Measurements from ENCODE around the gene MYBL2. TPM values are rescaled to one million over a fixed set of nuclear protein-coding genes. Genes with fewer than 3 reads are reported as not detected.

The MYBL2 gene
- total and polyA plus RNA-seq, 12 donors, result 0.17 to 6.0 (median 1.0) TPM; not detected in 1

- TF ChIP-seq CTCF (IDR thresholded peaks at IDR 0.05) (no peak), POLR2A (IDR thresholded peaks at IDR 0.05) (no peak)
- Histone ChIP-seq H3K27ac (no peak overlapping the region), H3K27me3 (no peaks in the 10 kb centered on the region), H3K4me3 (no peak overlapping the region), H3K36me3 (replicated peaks in 1 of 2) (no peaks in the 10 kb centered on the region), H3K9me3 (replicated peaks in 1 of 3) (no peaks in the 10 kb centered on the region), H3K4me1 (replicated peaks in 1 of 2) (no peaks in the 10 kb centered on the region)
- intact Hi-C loops (cut with DNase I), result no loop called here
- DNase-seq, result no peak
- WGBS, 4 donors, result 90 to 100% (median 91%) methylated on average over 4 of the region's 4 CpGs
These were observed 50.7 kb downstream of the MYBL2 start for GRCh38 chr20:43717616-43717995.

GRCh38 chr20:43720007-43720406 lies 53.1 kb downstream of the MYBL2 start:
- no peak for DNase-seq
- H3K9me3 ChIP-seq (replicated peaks in 1 of 3), result no peaks in the 10 kb centered on the region
- 60 to 91% (median 72%) methylated on average over 1 of the region's 1 CpG for WGBS, 4 donors
- intact Hi-C loops (cut with DNase I), result no loop called here
- no peaks in the 10 kb centered on the region for H3K4me1 ChIP-seq (replicated peaks in 1 of 2)
- no peaks in the 10 kb centered on the region for H3K36me3 ChIP-seq (replicated peaks in 1 of 2)
- TF ChIP-seq POLR2A (IDR thresholded peaks at IDR 0.05) (no peak), CTCF (IDR thresholded peaks at IDR 0.05) (no peak)
- no peak overlapping the region for H3K27ac ChIP-seq
- no peak overlapping the region for H3K4me3 ChIP-seq
- H3K27me3 ChIP-seq, result no peaks in the 10 kb centered on the region

DNA sequence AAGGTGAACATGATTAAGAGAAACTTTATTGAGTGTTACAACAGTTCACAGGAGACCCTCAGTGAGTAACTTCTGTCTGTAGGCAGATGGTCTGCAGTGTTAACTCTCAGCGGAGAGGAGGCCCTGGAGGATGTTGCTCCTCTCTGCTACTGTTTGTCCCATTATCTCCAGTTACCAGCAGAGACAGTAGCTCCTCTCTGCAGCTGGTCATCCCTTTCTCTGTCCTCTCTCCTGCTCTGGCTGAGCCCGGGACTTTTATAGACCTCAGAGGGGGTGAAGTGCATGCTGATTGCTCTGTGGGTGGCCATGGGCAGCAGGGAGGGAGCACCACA lies 54.1 kb downstream of the MYBL2 start:
- no peak overlapping the region for H3K27ac ChIP-seq
- no peaks in the 10 kb centered on the region for H3K9me3 ChIP-seq (replicated peaks in 1 of 3)
- H3K27me3 ChIP-seq, result no peaks in the 10 kb centered on the region
- no peak overlapping the region for H3K4me3 ChIP-seq
- no peaks in the 10 kb centered on the region for H3K4me1 ChIP-seq (replicated peaks in 1 of 2)
- 0 to 12% (median 6%) methylated on average over 1 to 2 of the region's 2 CpGs for WGBS, 4 donors
- DNase-seq, result no peak
- H3K36me3 ChIP-seq (replicated peaks in 1 of 2), result no peaks in the 10 kb centered on the region
- intact Hi-C loops (cut with DNase I), result no loop called here
- no peak for TF ChIP-seq POLR2A (IDR thresholded peaks at IDR 0.05)
- no peak for TF ChIP-seq CTCF (IDR thresholded peaks at IDR 0.05)

DNA sequence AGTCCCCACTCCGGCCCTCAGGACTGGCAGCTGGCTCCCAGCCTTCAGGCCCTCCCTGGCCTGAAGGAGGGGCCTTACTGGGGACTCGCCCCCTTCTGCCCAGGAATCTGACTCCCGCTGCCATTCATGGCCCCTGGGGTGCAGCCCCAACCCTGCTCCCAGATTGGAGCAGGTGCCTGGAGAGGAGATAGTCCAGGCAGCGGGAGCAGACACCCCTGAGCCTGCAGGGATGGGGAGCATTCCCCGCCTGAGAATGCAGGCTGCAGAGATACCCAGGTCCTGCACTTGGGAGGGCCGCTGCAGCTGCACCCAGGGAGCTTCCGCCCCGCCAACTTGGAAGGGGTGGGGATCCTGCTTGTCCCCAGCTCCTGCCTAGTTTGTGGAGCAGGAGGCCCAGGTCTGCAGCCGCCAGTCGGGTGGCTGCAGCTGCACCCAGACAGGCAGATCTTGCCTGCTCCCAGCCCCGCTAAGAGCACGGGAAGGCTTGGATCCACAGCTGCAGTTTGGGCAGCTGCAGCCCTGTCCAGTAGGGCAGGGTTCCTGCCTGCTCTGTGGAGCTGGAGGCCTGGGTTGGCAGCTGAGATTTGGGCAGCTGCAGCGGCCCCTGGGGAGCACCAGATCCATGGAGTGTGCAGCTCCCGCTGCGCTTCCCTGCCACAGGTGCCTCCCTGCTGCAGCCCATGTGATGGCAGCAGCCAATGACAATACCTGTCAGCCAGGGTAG lies 54.7 kb downstream of the MYBL2 start:
- no peak for DNase-seq
- H3K9me3 ChIP-seq (replicated peaks in 1 of 3), result no peaks in the 10 kb centered on the region
- intact Hi-C loops (cut with DNase I), result no loop called here
- H3K27me3 ChIP-seq, result no peaks in the 10 kb centered on the region
- no peaks in the 10 kb centered on the region for H3K4me1 ChIP-seq (replicated peaks in 1 of 2)
- no peak overlapping the region for H3K4me3 ChIP-seq
- 34 to 64% (median 42%) methylated on average over 5 to 15 of the region's 15 CpGs for WGBS, 4 donors
- TF ChIP-seq POLR2A (IDR thresholded peaks at IDR 0.05) (no peak), CTCF (IDR thresholded peaks at IDR 0.05) (no peak)
- no peak overlapping the region for H3K27ac ChIP-seq
- no peaks in the 10 kb centered on the region for H3K36me3 ChIP-seq (replicated peaks in 1 of 2)

Data from adrenal gland (tissue), 12 donors.